HG02870 (cell line): ENCODE data around the gene BIRC6.
"Not testable (repeated sequence)": the region's sequence is repeated elsewhere in the genome, so short reads cannot be mapped to it uniquely, and the experiment has no call there.

Source experiments
- ATAC-seq: cut with Tn5 transposase; IDR thresholded peaks from one replicate; pipeline ENCODE4 v1.9.1; 2021; ENCODE audit warnings: mild to moderate bottlenecking, moderate library complexity; ENCODE audit not compliant: unreplicated experiment

The BIRC6 gene, protein sequence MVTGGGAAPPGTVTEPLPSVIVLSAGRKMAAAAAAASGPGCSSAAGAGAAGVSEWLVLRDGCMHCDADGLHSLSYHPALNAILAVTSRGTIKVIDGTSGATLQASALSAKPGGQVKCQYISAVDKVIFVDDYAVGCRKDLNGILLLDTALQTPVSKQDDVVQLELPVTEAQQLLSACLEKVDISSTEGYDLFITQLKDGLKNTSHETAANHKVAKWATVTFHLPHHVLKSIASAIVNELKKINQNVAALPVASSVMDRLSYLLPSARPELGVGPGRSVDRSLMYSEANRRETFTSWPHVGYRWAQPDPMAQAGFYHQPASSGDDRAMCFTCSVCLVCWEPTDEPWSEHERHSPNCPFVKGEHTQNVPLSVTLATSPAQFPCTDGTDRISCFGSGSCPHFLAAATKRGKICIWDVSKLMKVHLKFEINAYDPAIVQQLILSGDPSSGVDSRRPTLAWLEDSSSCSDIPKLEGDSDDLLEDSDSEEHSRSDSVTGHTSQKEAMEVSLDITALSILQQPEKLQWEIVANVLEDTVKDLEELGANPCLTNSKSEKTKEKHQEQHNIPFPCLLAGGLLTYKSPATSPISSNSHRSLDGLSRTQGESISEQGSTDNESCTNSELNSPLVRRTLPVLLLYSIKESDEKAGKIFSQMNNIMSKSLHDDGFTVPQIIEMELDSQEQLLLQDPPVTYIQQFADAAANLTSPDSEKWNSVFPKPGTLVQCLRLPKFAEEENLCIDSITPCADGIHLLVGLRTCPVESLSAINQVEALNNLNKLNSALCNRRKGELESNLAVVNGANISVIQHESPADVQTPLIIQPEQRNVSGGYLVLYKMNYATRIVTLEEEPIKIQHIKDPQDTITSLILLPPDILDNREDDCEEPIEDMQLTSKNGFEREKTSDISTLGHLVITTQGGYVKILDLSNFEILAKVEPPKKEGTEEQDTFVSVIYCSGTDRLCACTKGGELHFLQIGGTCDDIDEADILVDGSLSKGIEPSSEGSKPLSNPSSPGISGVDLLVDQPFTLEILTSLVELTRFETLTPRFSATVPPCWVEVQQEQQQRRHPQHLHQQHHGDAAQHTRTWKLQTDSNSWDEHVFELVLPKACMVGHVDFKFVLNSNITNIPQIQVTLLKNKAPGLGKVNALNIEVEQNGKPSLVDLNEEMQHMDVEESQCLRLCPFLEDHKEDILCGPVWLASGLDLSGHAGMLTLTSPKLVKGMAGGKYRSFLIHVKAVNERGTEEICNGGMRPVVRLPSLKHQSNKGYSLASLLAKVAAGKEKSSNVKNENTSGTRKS (N-terminal part only)

DNA sequence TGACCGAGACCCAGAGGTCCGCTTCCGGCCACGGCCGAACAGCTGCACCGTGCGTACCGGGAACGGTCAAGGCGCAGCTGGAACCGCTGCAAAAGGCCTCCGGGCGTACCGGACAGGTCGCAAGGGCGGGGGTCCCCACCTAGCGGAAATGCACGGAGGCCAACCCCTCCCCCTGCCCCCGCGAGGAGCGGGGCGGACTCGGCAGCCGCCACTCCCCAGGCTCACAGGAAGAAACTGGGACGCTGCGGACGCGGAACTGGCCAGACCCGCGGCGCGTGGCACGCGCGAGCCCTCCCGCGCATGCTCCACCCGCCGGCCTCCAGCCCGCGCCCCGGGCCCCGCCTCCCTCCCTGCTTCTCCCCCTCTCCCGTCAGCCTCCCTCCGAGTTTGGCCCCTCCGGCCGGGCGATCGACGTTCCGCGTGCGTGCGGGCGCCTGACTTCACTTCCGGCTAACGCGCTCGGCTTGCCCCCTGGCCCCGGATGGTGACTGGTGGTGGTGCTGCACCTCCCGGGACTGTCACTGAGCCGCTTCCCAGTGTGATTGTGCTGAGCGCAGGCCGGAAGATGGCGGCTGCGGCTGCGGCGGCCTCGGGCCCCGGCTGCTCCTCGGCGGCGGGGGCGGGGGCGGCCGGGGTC is at the start of gene BIRC6:
TSS of gene BIRC6 (plus strand) at position 343 of the 637 bp plus-strand sequence. CDS start at position 482, 139 bp downstream.
- peak; percentile 83 for ATAC-seq

DNA sequence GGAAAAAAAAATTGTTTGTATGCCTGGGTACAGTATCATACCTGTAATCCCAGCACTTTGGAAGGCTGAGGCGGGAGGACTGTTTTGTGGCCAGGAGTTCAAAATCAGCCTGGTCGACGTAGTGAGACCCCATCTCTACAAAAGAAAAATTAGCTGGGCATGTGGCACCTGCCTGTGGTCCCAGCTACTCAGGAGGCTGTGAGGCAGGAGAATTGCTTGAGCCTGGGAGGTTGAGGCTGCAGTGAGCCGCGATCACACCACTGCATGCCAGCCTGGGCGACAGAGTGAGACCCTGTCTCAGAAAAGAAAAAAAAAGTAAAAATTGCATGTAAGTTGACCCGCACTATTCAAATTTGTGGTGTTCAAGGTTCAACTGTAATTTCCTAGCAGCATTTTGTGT is 46.2 kb upstream of the BIRC6 start:
- ATAC-seq = no peak

DNA sequence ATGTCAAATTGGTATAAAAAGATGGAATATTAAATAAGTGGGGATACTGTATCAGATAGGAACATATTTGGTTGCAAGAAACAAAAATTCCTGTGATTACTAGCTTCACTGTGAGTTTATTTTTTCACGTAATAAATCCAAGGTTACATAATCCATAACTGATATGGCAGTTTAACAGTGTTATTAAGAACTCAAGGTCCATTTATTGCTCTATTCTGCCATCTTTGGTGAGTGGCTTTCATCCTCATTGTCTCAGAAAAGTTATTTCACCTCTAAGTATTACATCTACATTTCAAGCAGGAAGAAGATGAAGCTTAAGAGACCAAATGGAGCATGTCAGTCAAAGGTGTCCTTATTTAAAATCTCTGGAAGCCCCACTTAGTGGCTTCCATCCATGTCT is 41.9 kb upstream of the BIRC6 start:
- ATAC-seq = no peak

DNA sequence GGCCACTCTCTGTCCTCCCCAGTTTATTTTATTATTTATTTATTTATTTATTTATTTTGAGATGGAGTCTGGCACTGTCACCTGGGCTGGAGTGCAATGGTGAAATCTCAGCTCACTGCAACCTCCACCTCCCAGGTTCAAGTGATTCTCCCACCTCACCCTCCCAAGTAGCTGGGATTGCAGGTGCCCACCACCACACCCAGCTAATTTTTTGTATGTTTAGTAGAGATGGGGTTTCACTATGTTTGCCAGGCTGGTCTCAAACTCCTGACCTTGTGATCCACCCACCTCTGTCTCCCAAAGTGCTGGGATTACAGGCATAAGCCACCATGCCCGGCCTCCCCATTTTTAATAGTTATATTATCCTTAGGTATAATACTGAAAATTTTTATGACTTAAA is 28.1 kb upstream of the BIRC6 start:
- not testable (repeated sequence) for ATAC-seq

DNA sequence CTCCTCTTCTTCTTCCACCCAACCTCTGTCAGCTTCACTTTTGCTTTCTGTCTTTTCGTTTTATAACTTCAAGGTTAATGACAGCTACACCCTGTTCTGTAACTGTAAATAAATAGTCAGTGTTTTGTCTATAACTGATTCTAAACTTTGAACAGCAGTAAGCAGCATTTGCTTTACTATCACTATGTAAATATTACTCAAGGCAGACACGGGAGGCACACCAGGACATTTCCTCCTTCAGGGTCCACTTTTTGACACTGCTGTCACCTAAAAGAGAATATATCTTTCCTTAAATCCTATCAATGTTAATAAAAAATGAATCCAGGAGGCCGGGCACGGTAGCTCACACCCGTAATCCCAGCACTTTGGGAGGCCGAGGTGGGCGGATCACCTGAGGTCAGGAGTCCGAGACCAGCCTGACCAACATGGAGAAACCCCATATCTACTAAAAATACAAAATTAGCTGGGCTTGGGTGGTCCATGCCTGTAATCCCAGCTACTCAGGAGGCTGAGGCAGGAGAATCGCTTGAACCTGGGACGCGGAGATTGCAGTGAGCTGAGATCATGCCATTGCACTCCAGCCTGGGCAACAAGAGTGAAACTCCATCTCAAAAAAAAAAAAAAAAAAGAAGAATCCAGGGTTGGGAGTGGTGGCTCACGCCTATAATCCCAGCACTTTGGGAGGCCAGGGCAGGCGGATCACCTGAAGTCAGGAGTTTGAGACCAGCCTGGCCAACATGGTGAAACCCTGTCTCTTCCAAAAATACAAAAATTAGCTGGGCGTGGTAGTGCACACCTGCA is 27.4 kb upstream of the BIRC6 start:
- not testable (repeated sequence) for ATAC-seq

DNA sequence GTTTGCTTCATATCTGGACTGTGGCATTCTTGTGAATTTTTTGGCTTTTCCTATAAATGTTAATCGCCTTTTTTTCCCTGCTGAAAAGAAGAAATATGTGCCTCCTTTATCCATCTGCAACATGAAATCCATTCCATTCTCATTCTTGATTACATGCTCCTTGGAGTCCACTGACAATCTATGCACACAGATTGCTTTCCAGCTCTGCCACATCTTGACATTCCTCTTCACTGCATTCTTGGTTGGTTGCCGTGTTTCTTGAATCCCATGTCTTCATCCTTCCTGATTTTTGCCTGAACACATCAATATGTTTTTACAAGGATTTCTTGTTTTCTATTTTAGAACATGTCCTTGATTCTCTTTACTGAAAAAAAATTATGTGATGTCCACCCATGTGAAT is 26.7 kb upstream of the BIRC6 start:
- no peak for ATAC-seq

DNA sequence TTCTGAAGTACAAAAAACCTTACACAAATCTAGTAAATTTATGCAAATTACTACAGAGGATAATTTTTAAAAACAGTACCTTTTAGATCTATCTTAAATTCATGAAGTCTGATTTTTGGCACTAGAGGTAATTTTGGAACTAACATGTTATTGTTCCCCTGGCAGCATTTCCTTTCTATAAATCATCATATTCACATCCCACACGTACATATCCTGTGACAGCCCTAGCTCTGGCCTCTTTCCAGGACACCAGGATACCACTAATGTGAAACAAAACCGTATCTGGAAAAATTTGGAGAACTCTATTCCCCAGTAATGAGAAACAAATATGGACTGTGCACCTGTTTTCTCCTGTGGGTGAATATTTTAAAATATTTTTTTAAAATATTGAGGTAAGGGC is 14.0 kb upstream of the BIRC6 start:
- no peak for ATAC-seq

DNA sequence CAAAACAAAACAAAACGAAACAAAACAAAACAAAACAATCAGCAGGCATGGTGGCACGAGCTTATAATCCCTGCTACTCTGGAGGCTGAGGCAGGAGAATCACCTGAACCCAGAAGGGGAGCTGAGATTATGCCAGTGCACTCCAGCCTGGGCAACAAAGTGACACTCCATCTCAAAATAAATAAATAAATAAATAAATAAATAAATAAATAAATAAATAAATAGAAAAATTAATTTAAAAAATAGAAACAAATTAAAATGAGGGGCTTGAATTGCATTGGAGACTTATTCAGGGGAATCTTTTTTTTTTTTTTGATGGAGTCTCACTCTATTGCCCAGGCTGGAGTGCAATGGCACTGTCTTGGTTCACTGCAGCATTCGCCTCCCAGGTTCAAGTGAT is 6.0 kb upstream of the BIRC6 start:
- ATAC-seq = not testable (repeated sequence)

DNA sequence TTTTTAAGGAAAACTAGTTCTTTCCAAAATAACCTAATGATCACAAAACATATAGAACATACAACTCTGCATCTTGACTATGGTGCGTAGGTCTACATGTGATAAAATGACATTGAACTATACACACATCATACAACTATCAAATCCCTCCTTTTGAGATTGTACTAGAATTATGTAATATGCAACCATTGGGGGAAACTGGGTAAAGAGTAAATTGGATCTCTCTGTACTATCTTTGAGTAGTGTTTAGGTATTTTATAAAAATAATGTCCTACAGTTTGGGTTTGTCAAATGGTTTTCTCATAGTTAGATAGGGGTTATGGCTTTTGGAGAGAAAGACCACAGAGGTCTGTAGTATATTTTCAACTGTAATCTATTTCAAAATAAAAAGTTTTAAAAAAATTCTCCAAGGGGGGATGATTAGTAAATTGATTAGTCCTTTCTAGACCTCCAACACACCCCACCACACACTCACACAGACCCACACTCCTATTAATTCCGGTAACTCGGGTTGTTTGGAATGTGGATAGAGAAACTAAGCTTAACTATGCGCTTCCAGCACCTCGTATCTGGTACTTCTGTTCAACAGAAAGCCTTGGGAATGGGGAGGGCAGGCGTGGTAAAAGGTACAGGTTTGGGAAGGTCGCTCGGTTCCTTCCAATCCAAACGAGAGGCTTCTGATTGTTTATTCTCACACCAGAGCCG is 695 bp upstream of the BIRC6 start:
- ATAC-seq = no peak

DNA sequence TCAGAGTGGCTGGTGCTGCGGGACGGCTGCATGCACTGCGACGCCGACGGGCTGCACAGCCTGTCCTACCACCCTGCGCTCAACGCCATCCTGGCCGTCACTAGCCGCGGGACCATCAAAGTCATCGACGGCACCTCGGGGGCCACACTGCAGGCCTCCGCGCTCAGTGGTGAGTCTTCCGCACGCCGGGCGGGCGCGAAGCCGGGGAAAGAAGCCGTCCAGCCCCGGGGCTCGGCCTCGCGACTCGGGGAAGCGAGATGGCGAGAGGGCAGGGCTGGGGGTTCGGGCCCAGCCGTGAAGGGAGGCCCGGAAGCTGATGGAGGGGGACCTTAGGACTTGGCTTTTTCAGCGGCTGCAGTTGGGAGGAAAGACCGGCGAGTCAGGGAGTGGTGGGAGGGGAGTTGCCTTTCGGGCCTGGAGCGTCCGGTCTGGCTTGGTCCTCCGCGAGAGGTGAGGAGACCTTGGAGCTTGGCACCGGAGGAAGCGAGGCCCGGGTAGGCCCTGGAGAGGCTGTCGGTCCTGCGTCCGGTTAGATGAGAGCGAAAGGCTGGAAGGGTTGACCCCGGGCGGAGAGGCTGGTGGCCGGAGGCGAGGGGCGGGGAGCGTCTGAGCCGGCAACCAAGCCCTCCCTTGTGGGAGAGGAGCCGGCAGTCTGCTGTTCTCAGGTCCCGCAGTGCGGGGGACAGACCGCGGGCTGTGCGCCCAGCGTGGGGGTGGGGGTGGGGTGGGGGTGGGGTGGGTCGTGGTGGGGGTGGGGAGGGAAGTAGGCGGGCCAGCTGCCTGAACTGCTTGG is 691 bp downstream of the BIRC6 start:
- peak; percentile 5 for ATAC-seq

DNA sequence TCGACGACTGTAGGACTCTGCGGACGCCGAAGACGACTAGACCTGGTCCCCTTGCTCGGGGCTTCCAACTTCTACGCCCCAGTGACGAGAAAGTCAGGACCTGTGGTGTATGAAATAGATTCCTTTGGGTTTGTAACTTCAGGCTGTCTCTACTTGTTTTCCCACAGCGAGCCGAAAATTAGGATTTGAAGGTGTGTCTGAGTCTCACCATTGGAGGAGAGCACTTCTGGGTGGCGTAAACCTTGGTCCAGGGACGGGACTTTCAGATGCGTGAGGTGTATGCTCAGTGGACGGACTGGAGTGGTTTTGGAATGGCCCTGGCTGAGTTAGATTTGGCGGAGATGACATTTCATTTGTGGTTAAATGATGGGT is 1.3 kb downstream of the BIRC6 start:
- no peak for ATAC-seq

DNA sequence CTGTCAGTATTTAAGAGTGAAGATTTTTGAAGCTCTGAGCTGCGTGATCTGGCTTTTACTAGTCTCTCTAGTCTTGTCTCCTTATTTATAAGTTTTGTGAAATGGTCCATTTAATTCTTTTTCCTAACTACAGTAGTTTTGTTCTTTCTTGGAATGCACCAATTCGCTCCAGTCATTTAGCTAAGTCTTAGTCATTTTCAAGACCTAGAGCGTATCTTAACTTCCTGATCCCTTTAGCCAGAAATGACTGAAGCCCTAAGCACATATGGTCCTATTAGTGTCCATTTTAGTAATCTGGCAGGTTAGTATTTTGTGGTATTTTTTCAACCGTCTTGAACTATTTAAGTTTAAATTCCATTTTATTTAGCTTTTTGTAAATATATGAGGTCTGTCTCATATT is 3.6 kb downstream of the BIRC6 start:
- peak; percentile 19 for ATAC-seq

DNA sequence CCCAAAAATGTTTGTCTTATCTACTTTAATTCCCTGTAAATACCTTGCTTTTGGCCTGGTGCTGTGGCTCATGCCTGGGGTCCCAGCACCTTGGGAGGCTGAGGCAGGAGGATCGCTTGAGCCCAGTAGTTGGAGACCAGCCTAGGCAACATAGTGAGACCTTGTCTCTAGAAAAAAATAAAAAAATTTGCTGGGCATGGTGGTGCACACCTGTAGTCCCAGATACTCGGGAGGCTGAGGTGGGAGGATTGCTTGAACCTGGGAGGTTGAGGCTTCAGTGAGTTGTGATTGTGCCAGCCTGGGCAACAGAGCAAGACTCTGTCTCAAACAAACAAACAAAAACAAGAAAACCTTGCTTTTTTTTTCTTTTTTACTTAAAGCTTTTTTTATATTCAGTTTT is 6.2 kb downstream of the BIRC6 start:
- not testable (repeated sequence) for ATAC-seq

DNA sequence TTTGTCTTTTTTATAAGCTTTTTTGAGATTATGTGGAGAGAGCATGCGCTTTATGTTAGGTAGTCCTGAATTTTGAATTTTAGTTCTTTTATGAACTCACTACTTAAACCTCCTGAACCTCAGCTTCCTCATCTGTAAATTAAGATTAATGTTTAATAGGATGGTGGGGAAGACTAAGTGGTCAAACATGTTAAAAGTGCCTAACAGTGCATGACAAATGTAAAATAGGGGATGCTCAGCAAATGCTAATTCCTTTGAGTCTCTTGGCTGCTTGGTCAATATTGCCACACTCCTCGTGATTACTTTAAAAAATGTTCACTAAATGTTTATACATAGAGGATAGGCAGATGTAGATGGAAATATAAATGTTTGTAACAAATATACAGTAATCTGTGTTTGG is 6.8 kb downstream of the BIRC6 start:
- no peak for ATAC-seq

DNA sequence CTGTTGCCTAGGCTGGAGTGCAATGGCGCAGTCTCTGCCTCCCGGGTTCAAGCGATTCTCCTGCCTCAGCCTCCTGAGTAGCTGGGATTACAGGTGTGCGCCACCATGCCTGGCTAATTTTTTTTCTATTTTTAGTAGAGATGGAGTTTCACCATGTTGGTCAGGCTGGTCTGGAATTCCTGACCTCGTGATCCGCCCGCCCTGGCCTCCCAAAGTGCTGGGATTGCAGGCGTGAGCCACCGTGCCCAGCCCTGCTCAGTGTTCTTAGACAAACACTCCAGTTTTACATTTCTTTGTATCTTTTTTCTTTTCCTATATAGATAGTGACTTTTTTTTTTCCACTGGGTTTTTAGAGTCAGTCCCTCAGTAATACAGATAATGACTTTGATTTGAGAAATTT is 7.5 kb downstream of the BIRC6 start:
- ATAC-seq = not testable (repeated sequence)

DNA sequence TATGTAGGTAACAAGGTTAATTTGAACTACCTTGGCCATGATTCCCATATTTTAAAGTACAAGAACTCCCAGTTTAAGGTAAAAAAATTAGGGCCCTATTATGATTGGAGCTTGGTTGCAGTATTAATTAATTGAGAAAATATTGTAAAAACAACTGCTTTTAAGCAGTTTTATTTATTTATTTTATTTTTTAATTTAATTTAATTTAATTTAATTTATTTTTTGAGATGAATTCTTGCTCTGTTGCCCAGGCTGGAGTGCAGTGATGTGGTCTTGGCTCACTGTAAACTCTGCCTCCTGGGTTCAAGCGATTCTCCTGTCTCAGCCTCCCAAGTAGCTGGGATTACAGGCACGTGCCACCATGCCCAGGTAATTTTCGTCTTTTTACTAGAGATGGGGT is 8.9 kb downstream of the BIRC6 start:
- not testable (repeated sequence) for ATAC-seq

DNA sequence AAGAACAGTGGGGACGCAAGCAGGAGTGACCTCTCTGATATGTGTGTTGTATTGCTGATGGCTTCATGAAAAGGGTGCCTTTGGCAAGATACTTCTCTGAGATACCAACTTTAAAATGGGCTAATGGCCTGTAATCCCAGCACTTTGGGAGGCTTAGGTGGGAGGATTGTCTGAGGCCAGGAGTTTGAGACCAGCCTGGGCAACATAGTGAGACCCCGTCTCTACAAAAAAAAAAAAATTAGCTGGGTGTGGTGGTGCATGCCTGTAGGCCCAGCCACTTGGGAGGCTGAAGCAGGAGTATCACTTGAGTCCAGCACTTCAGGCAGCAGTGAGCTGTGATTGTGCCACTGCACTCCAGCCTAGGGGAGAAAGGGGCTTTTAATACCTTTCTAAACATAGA is 9.8 kb downstream of the BIRC6 start:
- no peak for ATAC-seq

DNA sequence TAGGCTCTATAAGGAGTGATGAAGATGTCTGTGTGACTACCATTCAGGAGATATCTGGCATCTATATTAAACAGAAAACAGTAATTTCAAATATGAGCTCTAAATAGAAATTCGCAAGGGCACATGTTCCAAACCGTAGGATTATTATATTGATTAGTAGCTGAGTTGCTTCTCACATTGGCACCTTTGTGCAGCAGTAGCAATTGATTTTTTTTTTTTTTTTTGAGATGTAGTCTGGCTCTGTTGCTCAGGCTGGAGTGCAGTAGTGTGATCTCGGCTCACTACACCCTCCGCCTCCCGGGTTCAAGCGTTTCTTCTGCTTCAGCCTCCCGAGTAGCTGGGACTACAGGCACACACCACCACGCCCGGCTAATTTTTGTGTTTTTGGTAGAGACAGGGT is 12.4 kb downstream of the BIRC6 start:
- ATAC-seq = no peak
